B cell (primary cell): ENCODE measurements around the gene HTRA3. TPM values are rescaled to one million over a fixed set of nuclear protein-coding genes. Genes with fewer than 3 reads are reported as not detected.

Experiments
- ATAC-seq: fragments of 200-7000 bp; cut with Tn5 transposase; one replicate; pipeline ENCODE4 v1.10.0; 2021; ENCODE audit warnings: low read depth, mild to moderate bottlenecking, moderate number of reproducible peaks, moderate library complexity
- CTCF ChIA-PET: fragments of 350-600 bp; sonication (Branson Sonifier 250); formaldehyde crosslinking; loops from one replicate; lab custom pipeline; 2021; ENCODE audit warnings: antibody characterized with exemption, inconsistent platforms; lab: Charles Lee
- POLR2A ChIA-PET: fragments of 350-600 bp; sonication (Branson Sonifier 250); formaldehyde crosslinking; loops from one replicate; lab custom pipeline; 2021; ENCODE audit warnings: antibody characterized with exemption; lab: Charles Lee
- DNase-seq: peaks from one replicate; pipeline ENCODE4 v3.0.0; 2013
- H2AFZ ChIP-seq: 2 replicates; pipeline ENCODE4 v1.6.1; 2012; ENCODE audit warnings: mild to moderate bottlenecking, low read depth, low read length; ENCODE audit not compliant: insufficient read depth, poor library complexity, severe bottlenecking
- H3K27ac ChIP-seq, 2 donors: 1 replicate in 1 of 2; 2 replicates in 1 of 2; pipeline ENCODE4 v1.5.1; 2012 to 2013; ENCODE audit warnings: low read length in 2 of 2, mild to moderate bottlenecking in 2 of 2, moderate library complexity in 1 of 2
- H3K27me3 ChIP-seq, 4 experiments: fragments of 200-600 bp in 1 of 4; sonication (generic) in 1 of 4; replicated peaks in 1 of 4; 1 replicate in 2 of 4; 2 replicates in 2 of 4; pipeline versions ENCODE4 v1.6.1 to v1.7.0; 2013 to 2016; ENCODE audit warnings: low read length in 3 of 4, mild to moderate bottlenecking in 2 of 4, mixed read lengths in 1 of 4, moderate library complexity in 1 of 4; ENCODE audit not compliant: insufficient read depth in 4 of 4, control insufficient read depth in 3 of 4; ENCODE audit errors: control extremely low read depth in 1 of 4
- H3K36me3 ChIP-seq, 2 experiments: replicated peaks in 1 of 2; 1 replicate in 1 of 2; 2 replicates in 1 of 2; pipeline versions ENCODE4 v1.6.1 to v1.7.1; 2013; ENCODE audit warnings: low read length in 1 of 2; ENCODE audit not compliant: insufficient read depth in 2 of 2, control insufficient read depth in 1 of 2; ENCODE audit errors: control extremely low read depth in 1 of 2, extremely low read depth in 1 of 2
- H3K4me1 ChIP-seq, 2 donors: fragments of 200-600 bp in 1 of 2; sonication (generic) in 1 of 2; 1 replicate in 1 of 2; 2 replicates in 1 of 2; pipeline versions ENCODE4 v1.5.1 to v1.6.1; 2013 to 2017; ENCODE audit warnings: low read length in 2 of 2; ENCODE audit not compliant: control insufficient read depth in 2 of 2, insufficient read depth in 2 of 2
- H3K4me2 ChIP-seq: replicated peaks from 2 replicates; pipeline ENCODE3; 2012; ENCODE audit warnings: mild to moderate bottlenecking, low read depth, low read length; ENCODE audit not compliant: poor library complexity, severe bottlenecking
- H3K4me3 ChIP-seq, 5 experiments: fragments of 200-600 bp in 1 of 5; sonication (generic) in 1 of 5; 1 replicate in 3 of 5; 2 replicates in 2 of 5; pipeline versions ENCODE4 v1.5.1 to v1.7.0; 2011 to 2016; ENCODE audit warnings: low read length in 4 of 5, mild to moderate bottlenecking in 4 of 5, low read depth in 2 of 5, control low read depth in 1 of 5, moderate library complexity in 1 of 5; ENCODE audit not compliant: insufficient read depth in 1 of 5; ENCODE audit errors: control extremely low read depth in 1 of 5, extremely low read depth in 1 of 5
- H3K79me2 ChIP-seq: fragments of 200-600 bp; sonication (generic); one replicate; pipeline ENCODE4 v1.6.0; 2016; ENCODE audit warnings: low read length; ENCODE audit not compliant: control insufficient read depth, insufficient read depth
- H3K9ac ChIP-seq: fragments of 200-600 bp; sonication (generic); 2 replicates; pipeline ENCODE4 v1.6.1; 2017; ENCODE audit warnings: mild to moderate bottlenecking, low read length, moderate library complexity
- H3K9me3 ChIP-seq, 3 donors: one replicate each; pipeline versions ENCODE4 v1.6.1 to v1.7.1; 2013; ENCODE audit warnings: low read length in 2 of 3; ENCODE audit not compliant: control insufficient read depth in 2 of 3, insufficient read depth in 1 of 3; ENCODE audit errors: control extremely low read depth in 1 of 3
- H4K20me1 ChIP-seq: 2 replicates; pipeline ENCODE4 v1.6.0; 2012; ENCODE audit warnings: mild to moderate bottlenecking, low read length; ENCODE audit not compliant: insufficient read depth, control insufficient read depth, poor library complexity, severe bottlenecking
- H3K27ac Mint-ChIP-seq: one replicate; pipeline ENCODE4 v1.8.0; 2021; ENCODE audit warnings: mixed read lengths
- H3K27me3 Mint-ChIP-seq: one replicate; pipeline ENCODE4 v1.8.0; 2021; ENCODE audit warnings: mixed read lengths
- H3K4me1 Mint-ChIP-seq: one replicate; pipeline ENCODE4 v1.8.0; 2021; ENCODE audit warnings: mixed read lengths
- H3K4me3 Mint-ChIP-seq: one replicate; pipeline ENCODE4 v1.8.0; 2021; ENCODE audit warnings: mixed read lengths
- H3K9me3 Mint-ChIP-seq: one replicate; pipeline ENCODE4 v1.8.0; 2022; ENCODE audit warnings: mixed read lengths; ENCODE audit not compliant: insufficient read depth
- CTCF ChIP-seq: fragments of 200-600 bp; IDR thresholded peaks from one replicate; pipeline ENCODE4 v1.8.0; 2022; ENCODE audit warnings: antibody characterized with exemption, mild to moderate bottlenecking
- EZH2 ChIP-seq: IDR thresholded peaks from 2 replicates; pipeline ENCODE4 v1.6.1; 2012; ENCODE audit warnings: borderline replicate concordance, low read depth, mild to moderate bottlenecking, moderate library complexity, low read length; ENCODE audit not compliant: insufficient read depth, poor library complexity, severe bottlenecking
- WGBS: methylation state at CpG from one replicate; pipeline ENCODE4 v1.1.5; 2013; ENCODE audit warnings: missing lambda C conversion rate; ENCODE audit not compliant: insufficient coverage; 5-methylcytosine and 5-hydroxymethylcytosine counted together
- intact Hi-C: fragments of 100-400 bp; cut with micrococcal nuclease; formaldehyde crosslinking; loops from one replicate; pipeline ENCODE4 v1.10.0; 2022
- polyA plus RNA-seq: library from polyadenylated mRNA; depleted of rRNA; stranded (reverse); fragments of >200 nt; gene quantifications from 2 replicates; pipeline ENCODE4 v1.2.3, GENCODE V29; 2012
- total RNA-seq, 2 donors: library from RNA; stranded (reverse); fragments of 120-200 nt in 1 of 2; gene quantifications; 1 replicate in 1 of 2; 2 replicates in 1 of 2; pipeline versions ENCODE4 v1.2.3 to v1.2.4, GENCODE V29; 2013 to 2022

HTRA3 gene
- total and polyA plus RNA-seq, 2 donors (not counting 1 experiment from before 2014, with no cell fraction given), result not detected

GRCh38 chr4:8316251-8316771 is 46.8 kb downstream of the HTRA3 start:
- no peak overlapping the region for H3K4me3 Mint-ChIP-seq
- no peaks in the 10 kb centered on the region for H3K9me3 Mint-ChIP-seq
- no peaks in the 10 kb centered on the region for H3K4me1 ChIP-seq
- 93% methylated on average over 10 of the region's 10 CpGs for WGBS
- H3K9me3 ChIP-seq, result no peaks in the 10 kb centered on the region
- peaks cover 5% of the 10 kb centered on the region for H3K27me3 Mint-ChIP-seq
- H3K27ac Mint-ChIP-seq, result no peak overlapping the region
- H2AFZ ChIP-seq, result no peak overlapping the region
- H3K27ac ChIP-seq, result no peak overlapping the region
- POLR2A ChIA-PET, result no interaction called here
- H3K27me3 ChIP-seq, result peaks cover 0 to 4% (median 0%) of the 10 kb centered on the region in 4 experiments
- no peaks in the 10 kb centered on the region for H4K20me1 ChIP-seq
- no peaks in the 10 kb centered on the region for H3K79me2 ChIP-seq
- H3K9ac ChIP-seq, result no peak overlapping the region
- TF ChIP-seq EZH2, result no peak
- TF ChIP-seq CTCF, result no peak
- intact Hi-C loops, result no loop called here
- no peaks in the 10 kb centered on the region for H3K4me1 Mint-ChIP-seq
- H3K4me3 ChIP-seq, result no peak overlapping the region
- DNase-seq (no peak), ATAC-seq (no peak)
- CTCF ChIA-PET, result no interaction called here
- H3K4me2 ChIP-seq, result no peak overlapping the region
- H3K36me3 ChIP-seq, result no peaks in the 10 kb centered on the region

GRCh38 chr4:8316911-8317351 is 47.4 kb downstream of the HTRA3 start:
- intact Hi-C loops, result no loop called here
- Histone ChIP-seq H3K79me2 (no peaks in the 10 kb centered on the region), H3K9me3 (no peaks in the 10 kb centered on the region), H3K4me2 (no peak overlapping the region), H3K27ac (no peak overlapping the region), H3K27me3 (peaks cover 0 to 4% (median 0%) of the 10 kb centered on the region in 4 experiments), H3K4me1 (no peaks in the 10 kb centered on the region), H3K9ac (no peak overlapping the region), H3K36me3 (no peaks in the 10 kb centered on the region), H4K20me1 (no peaks in the 10 kb centered on the region), H3K4me3 (no peak overlapping the region), H2AFZ (no peak overlapping the region)
- H3K9me3 Mint-ChIP-seq, result no peaks in the 10 kb centered on the region
- H3K27ac Mint-ChIP-seq, result no peak overlapping the region
- no peaks in the 10 kb centered on the region for H3K4me1 Mint-ChIP-seq
- whole genome bisulfite sequencing, result 93% methylated on average over 13 of the region's 15 CpGs
- no peak overlapping the region for H3K4me3 Mint-ChIP-seq
- DNase-seq (no peak), ATAC-seq (no peak)
- no peak for TF ChIP-seq CTCF
- TF ChIP-seq EZH2, result no peak
- peaks cover 5% of the 10 kb centered on the region for H3K27me3 Mint-ChIP-seq
- POLR2A ChIA-PET, result no interaction called here
- CTCF ChIA-PET, result no interaction called here
